Progenitor cell of endocrine pancreas (in vitro differentiated cells): ENCODE results near the gene EFCAB10. TPM values are rescaled to one million over a fixed set of nuclear protein-coding genes. Genes with fewer than 3 reads are reported as not detected.
A peak's percentile ranks its signal among the peaks of the same experiment; 100 is the strongest.
"Not testable (repeated sequence)": the region's sequence is repeated elsewhere in the genome, so short reads cannot be mapped to it uniquely, and the experiment has no call there.

Experiments
- DNase-seq: peaks from one replicate; pipeline ENCODE4 v3.0.0; 2021; ENCODE audit warnings: low spot score; ENCODE audit not compliant: unreplicated experiment
- H3K27ac Mint-ChIP-seq: 2 replicates; pipeline ENCODE4 v1.8.0; 2021; ENCODE audit warnings: mild to moderate bottlenecking, moderate library complexity, mixed read lengths
- H3K27me3 Mint-ChIP-seq: 2 replicates; pipeline ENCODE4 v1.8.0; 2021; ENCODE audit warnings: mixed read lengths
- H3K36me3 Mint-ChIP-seq: 2 replicates; pipeline ENCODE4 v1.8.0; 2022; ENCODE audit warnings: mixed read lengths; ENCODE audit not compliant: insufficient read depth
- H3K4me1 Mint-ChIP-seq: 2 replicates; pipeline ENCODE4 v1.8.0; 2021; ENCODE audit warnings: low read depth, mixed read lengths
- H3K4me3 Mint-ChIP-seq: 2 replicates; pipeline ENCODE4 v1.8.0; 2021; ENCODE audit warnings: low read depth, mild to moderate bottlenecking, moderate library complexity, mixed read lengths
- H3K9me3 Mint-ChIP-seq: 2 replicates; pipeline ENCODE4 v1.8.0; 2021; ENCODE audit warnings: low read depth, mixed read lengths
- CTCF ChIP-seq: fragments of 200-600 bp; sonication (generic); IDR thresholded peaks from one replicate; pipeline ENCODE4 v1.5.0; 2021; ENCODE audit warnings: antibody characterized with exemption, mild to moderate bottlenecking; ENCODE audit not compliant: unreplicated experiment
- total RNA-seq: library from RNA; stranded (reverse); gene quantifications from 2 replicates; pipeline ENCODE4 v1.2.1, GENCODE V29; 2021

Gene EFCAB10
- total RNA-seq, 1 donor from 2014 or later: 0.53 TPM

GRCh38 chr7:105519353-105519752 lies 61.9 kb downstream of the EFCAB10 start:
- peaks cover 12% of the 10 kb centered on the region for H3K36me3 Mint-ChIP-seq
- H3K27ac Mint-ChIP-seq: peak overlapping the region; percentile 1
- TF ChIP-seq CTCF: no peak
- H3K27me3 Mint-ChIP-seq: no peaks in the 10 kb centered on the region
- no peak for DNase-seq
- peaks cover 4% of the 10 kb centered on the region for H3K9me3 Mint-ChIP-seq
- peak overlapping the region; percentile 60 for H3K4me3 Mint-ChIP-seq
- H3K4me1 Mint-ChIP-seq: peaks cover 8% of the 10 kb centered on the region

GRCh38 chr7:105515610-105516009 lies 65.7 kb downstream of the EFCAB10 start:
- H3K9me3 Mint-ChIP-seq, H3K27ac Mint-ChIP-seq, H3K27me3 Mint-ChIP-seq, H3K4me3 Mint-ChIP-seq, DNase-seq: not testable (repeated sequence)
- Mint-ChIP-seq H3K4me1 (peaks cover 14% of the 10 kb centered on the region), H3K36me3 (peaks cover 26% of the 10 kb centered on the region)

Other genes starting within 250 kb of the EFCAB10 start
- 78.8 and 79.3 TPM in 2 replicates for gene SRPK2, start 192.6 kb downstream of the EFCAB10 start, total RNA-seq
- 43.3 and 44.3 TPM in 2 replicates for gene PUS7, start 59.2 kb downstream of the EFCAB10 start, total RNA-seq
- 22.5 and 26.0 TPM in 2 replicates for gene RINT1, start 49.3 kb downstream of the EFCAB10 start, total RNA-seq